Naive thymus-derived CD4-positive, alpha-beta T cell (primary cell): Measurements from ENCODE around the gene MARCHF9. TPM values are rescaled to one million over a fixed set of nuclear protein-coding genes. Genes with fewer than 3 reads are reported as not detected.

ENCODE experiments used
- ATAC-seq: fragments of 150-1000 bp; cut with Tn5 transposase; 2 replicates; pipeline ENCODE4 v1.10.0; 2021; ENCODE audit warnings: mild to moderate bottlenecking, moderate library complexity
- CTCF ChIA-PET: fragments of 350-600 bp; sonication (Branson Sonifier 250); formaldehyde crosslinking; loops from one replicate; lab custom pipeline; 2021; ENCODE audit warnings: antibody characterized with exemption; lab: Charles Lee
- POLR2A ChIA-PET: fragments of 350-600 bp; sonication (Branson Sonifier 250); formaldehyde crosslinking; loops from one replicate; lab custom pipeline; 2021; ENCODE audit warnings: antibody characterized with exemption, inconsistent platforms; lab: Charles Lee
- DNase-seq, 9 donors: peaks; one replicate each; pipeline versions ENCODE4 v3.0.0 to v3.0.0-alpha.2; 2020 to 2022; ENCODE audit warnings: mixed read lengths in 1 of 9
- H3K27ac ChIP-seq: one replicate; pipeline ENCODE4 v1.7.0; 2013; ENCODE audit warnings: mild to moderate bottlenecking, low read depth, low read length, moderate library complexity
- H3K27me3 ChIP-seq, 2 donors: one replicate each; pipeline ENCODE4 v1.7.0; 2013; ENCODE audit warnings: low read length in 2 of 2, mild to moderate bottlenecking in 2 of 2, moderate library complexity in 2 of 2; ENCODE audit not compliant: control insufficient read depth in 2 of 2, insufficient read depth in 2 of 2
- H3K36me3 ChIP-seq, 3 experiments: 1 replicate in 2 of 3; 2 replicates in 1 of 3; pipeline ENCODE4 v1.7.0; 2013; ENCODE audit warnings: low read length in 3 of 3, mild to moderate bottlenecking in 3 of 3, moderate library complexity in 1 of 3; ENCODE audit not compliant: insufficient read depth in 3 of 3, control insufficient read depth in 2 of 3
- H3K4me1 ChIP-seq, 2 donors: one replicate each; pipeline ENCODE4 v1.7.0; 2013; ENCODE audit warnings: low read length in 2 of 2, mild to moderate bottlenecking in 2 of 2, moderate library complexity in 1 of 2; ENCODE audit not compliant: control insufficient read depth in 2 of 2, insufficient read depth in 2 of 2
- H3K4me3 ChIP-seq: 2 replicates; pipeline ENCODE4 v1.7.0; 2013; ENCODE audit warnings: mild to moderate bottlenecking, low read length
- H3K9me3 ChIP-seq, 3 experiments: 1 replicate in 2 of 3; 2 replicates in 1 of 3; pipeline ENCODE4 v1.7.0; 2013; ENCODE audit warnings: low read length in 3 of 3; ENCODE audit not compliant: control insufficient read depth in 2 of 3
- H3K27ac Mint-ChIP-seq, 9 donors: one replicate each; pipeline ENCODE4 v1.8.0; 2020 to 2022; ENCODE audit warnings: mixed read lengths in 9 of 9, mild to moderate bottlenecking in 8 of 9, moderate library complexity in 5 of 9, inconsistent platforms in 2 of 9
- H3K27me3 Mint-ChIP-seq, 5 donors: one replicate each; pipeline ENCODE4 v1.8.0; 2021 to 2022; ENCODE audit warnings: mixed read lengths in 5 of 5, mild to moderate bottlenecking in 1 of 5
- H3K36me3 Mint-ChIP-seq, 5 donors: one replicate each; pipeline ENCODE4 v1.8.0; 2020 to 2022; ENCODE audit warnings: mixed read lengths in 5 of 5, mild to moderate bottlenecking in 3 of 5, inconsistent platforms in 1 of 5
- H3K4me1 Mint-ChIP-seq, 7 donors: one replicate each; pipeline ENCODE4 v1.8.0; 2020 to 2022; ENCODE audit warnings: mixed read lengths in 7 of 7, mild to moderate bottlenecking in 3 of 7, inconsistent platforms in 1 of 7
- H3K4me3 Mint-ChIP-seq, 10 donors: one replicate each; pipeline ENCODE4 v1.8.0; 2020 to 2022; ENCODE audit warnings: mild to moderate bottlenecking in 10 of 10, mixed read lengths in 10 of 10, moderate library complexity in 6 of 10, inconsistent platforms in 2 of 10
- H3K9me3 Mint-ChIP-seq, 11 donors: one replicate each; pipeline ENCODE4 v1.8.0; 2020 to 2022; ENCODE audit warnings: mixed read lengths in 11 of 11, mild to moderate bottlenecking in 4 of 11, inconsistent platforms in 1 of 11, moderate library complexity in 1 of 11
- intact Hi-C, 2 donors: fragments of 100-400 bp; cut with micrococcal nuclease; formaldehyde crosslinking; loops; one replicate each; pipeline ENCODE4 v1.15.1; 2023
- polyA plus RNA-seq, 2 donors: library from polyadenylated mRNA; unstranded; fragments of 300-500 nt; fragmentation: Illumina TruSeq; gene quantifications; one replicate each; pipeline ENCODE4 v1.2.3, GENCODE V29; 2021
- total RNA-seq, 6 experiments: library from RNA in 5 of 6; stranded (reverse) in 5 of 6; gene quantifications; 1 replicate in 5 of 6; 2 replicates in 1 of 6; pipeline ENCODE4 v1.2.3 and lab custom pipeline; 2021 to 2026

Gene MARCHF9
- total and polyA plus RNA-seq, 7 experiments from 2014 or later: 3.2 to 61.7 (median 40.5) TPM

DNA sequence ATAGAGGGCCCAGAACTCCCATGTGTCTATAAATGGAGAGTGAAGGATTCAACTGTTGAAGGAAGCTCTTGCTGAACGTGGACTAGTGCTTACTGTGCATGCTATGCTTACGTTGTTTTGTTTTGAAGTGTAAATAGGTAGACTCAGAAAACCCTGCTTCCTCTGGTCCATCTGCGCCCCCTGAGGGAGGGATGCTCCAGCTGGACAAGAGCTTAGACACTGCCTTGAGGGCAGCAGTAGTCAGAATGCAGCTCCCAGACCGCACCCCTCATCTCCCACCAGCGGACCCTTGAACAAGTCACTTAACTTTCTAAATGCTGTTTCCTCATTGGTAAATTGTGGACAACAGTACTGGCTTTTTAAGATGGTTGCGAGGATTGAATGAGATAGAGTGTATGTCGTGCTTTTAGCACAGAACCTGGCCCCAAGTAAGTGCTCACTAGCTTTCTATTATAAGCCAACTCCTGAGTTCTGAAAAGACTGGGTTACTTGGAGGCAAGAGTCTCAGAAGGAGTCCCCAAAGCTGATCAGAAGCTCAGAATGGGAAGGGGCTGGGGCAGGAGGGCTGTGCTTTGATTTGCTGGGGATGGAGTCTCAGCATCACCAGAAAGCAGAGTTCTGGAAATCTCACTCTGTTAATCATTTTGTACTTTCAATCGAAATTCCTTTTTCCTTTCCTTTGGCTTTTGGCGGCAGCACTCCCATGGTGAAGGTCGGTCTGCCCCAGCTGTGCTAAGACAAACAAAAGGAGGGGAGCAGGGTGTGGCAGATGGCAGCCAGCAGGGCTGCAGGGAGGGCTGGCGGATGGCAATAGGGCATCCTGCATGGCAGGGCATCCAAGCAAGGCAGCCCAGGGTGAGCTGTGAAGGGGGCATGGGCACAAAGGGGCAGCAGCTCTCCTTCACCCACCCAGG lies 31.9 kb upstream of the MARCHF9 start:
- no peak overlapping the region for H3K4me3 Mint-ChIP-seq
- H3K9me3 Mint-ChIP-seq: peaks cover 0 to 1% (median 0%) of the 10 kb centered on the region in 11 donors
- peaks cover 7 to 25% (median 17%) of the 10 kb centered on the region in 5 donors for H3K36me3 Mint-ChIP-seq
- peak overlapping the region; percentile 32 for H3K27ac ChIP-seq
- POLR2A ChIA-PET: interaction anchor here (0.6 to 2.7 kb wide), 6 partner anchors 8 to 970 kb away, joined by 3 to 10 read pairs (median 4); no protein-coding TSS in a partner anchor
- no peak overlapping the region for H3K4me3 ChIP-seq
- CTCF ChIA-PET: interaction anchor here (0.7 kb wide), 1 partner anchor 1734 kb away, joined by 6 read pairs; no protein-coding TSS in a partner anchor
- no peaks in the 10 kb centered on the region for H3K27me3 Mint-ChIP-seq
- H3K27ac Mint-ChIP-seq: peak overlapping the region in 8 of 9 donors; percentile 26 to 87 (median 70)
- DNase-seq: no peak
- no peaks in the 10 kb centered on the region for H3K27me3 ChIP-seq
- H3K4me1 Mint-ChIP-seq: peaks cover 13 to 28% (median 18%) of the 10 kb centered on the region in 7 donors
- intact Hi-C loops: no loop called here
- no peaks in the 10 kb centered on the region for H3K4me1 ChIP-seq
- peaks cover 7 to 60% (median 20%) of the 10 kb centered on the region in 3 experiments for H3K36me3 ChIP-seq
- ATAC-seq: no peak
- no peaks in the 10 kb centered on the region for H3K9me3 ChIP-seq

DNA sequence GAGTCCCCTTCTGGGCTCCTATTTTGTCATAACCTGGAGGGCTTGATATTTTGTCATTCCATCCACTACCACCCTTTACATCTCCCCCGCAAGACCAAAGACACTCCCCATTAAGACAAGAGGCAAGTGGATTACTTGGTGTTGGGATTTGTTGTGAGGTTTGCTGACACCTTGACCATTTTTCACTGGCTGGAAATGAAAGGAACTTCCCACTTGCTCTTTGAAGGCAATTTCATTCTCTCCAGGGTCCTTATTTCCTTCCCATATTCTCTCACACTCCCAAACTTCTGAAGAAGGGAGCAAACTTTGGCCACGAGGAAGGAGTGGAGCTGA lies 31.3 kb upstream of the MARCHF9 start:
- H3K27me3 ChIP-seq: no peaks in the 10 kb centered on the region
- CTCF ChIA-PET: interaction anchor here (0.7 kb wide), 1 partner anchor 131 kb away, joined by 3 read pairs; no protein-coding TSS in a partner anchor
- peaks cover 7 to 26% (median 20%) of the 10 kb centered on the region in 5 donors for H3K36me3 Mint-ChIP-seq
- H3K4me3 Mint-ChIP-seq: no peak overlapping the region
- H3K27ac ChIP-seq: no peak overlapping the region
- DNase-seq: no peak
- no peak for ATAC-seq
- no peak overlapping the region for H3K4me3 ChIP-seq
- intact Hi-C loops: no loop called here
- H3K27me3 Mint-ChIP-seq: no peaks in the 10 kb centered on the region
- peaks cover 13 to 30% (median 18%) of the 10 kb centered on the region in 7 donors for H3K4me1 Mint-ChIP-seq
- H3K36me3 ChIP-seq: peaks cover under 1 to 60% (median 14%) of the 10 kb centered on the region in 3 experiments
- no peaks in the 10 kb centered on the region for H3K4me1 ChIP-seq
- POLR2A ChIA-PET: interaction anchor here (1.0 to 2.7 kb wide), 4 partner anchors 8 to 18 kb away, joined by 3 to 10 read pairs (median 4); no protein-coding TSS in a partner anchor
- peak overlapping the region in 8 of 9 donors; percentile 14 to 91 (median 59) for H3K27ac Mint-ChIP-seq
- no peaks in the 10 kb centered on the region for H3K9me3 ChIP-seq
- H3K9me3 Mint-ChIP-seq: peaks cover 0 to 1% (median 0%) of the 10 kb centered on the region in 11 donors

DNA sequence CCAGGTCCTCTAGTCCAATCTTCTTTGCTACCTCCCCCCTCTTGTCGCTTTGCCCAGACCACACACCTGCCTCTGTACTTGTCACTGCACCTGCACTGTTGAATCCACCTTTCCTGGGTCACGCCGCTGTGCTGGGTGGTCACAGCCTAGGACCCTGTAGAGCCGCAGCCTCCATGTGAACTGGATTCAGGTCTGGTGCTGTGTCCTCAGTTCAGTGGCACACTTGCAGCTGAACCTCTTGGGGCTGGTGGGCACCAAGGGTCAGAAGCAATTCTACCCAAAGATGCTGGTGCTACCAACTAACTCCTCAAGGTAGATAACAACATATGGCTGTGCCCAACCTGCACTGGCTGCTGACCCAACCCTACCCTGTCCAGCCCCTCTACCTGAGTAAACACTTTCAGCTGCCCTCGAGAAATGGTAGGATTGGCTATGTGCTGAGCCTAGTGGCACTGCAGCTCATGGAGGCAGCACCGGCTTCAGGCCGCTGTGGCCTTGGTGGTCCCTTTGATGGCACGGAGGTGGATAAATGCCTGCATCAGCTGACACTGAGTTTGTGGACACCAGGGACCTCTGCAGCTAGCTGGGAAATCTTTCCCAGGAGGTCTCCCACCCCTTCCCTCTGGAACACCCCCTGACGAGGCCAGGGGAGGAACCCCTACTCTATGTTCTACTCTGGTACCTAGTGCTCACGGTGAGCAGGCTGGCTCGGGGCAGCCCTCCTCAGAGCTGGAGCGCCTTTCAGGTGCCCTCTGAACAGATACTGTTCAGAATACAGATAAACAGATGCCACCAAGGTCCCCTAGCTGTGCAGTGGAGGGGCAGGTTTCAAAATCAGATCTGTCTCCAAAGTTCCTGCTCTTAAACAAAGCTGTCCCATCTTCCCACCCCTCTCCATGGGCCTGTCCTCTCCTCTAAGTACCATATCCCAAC lies 30.6 kb upstream of the MARCHF9 start:
- intact Hi-C loops: loop anchor here in 1 of 2 donors (1.0 kb wide), 1 partner anchor 17 kb away; no protein-coding TSS in a partner anchor
- no peaks in the 10 kb centered on the region for H3K9me3 ChIP-seq
- Mint-ChIP-seq H3K9me3 (peaks cover 0 to 1% (median 0%) of the 10 kb centered on the region in 11 donors), H3K36me3 (peaks cover 5 to 24% (median 18%) of the 10 kb centered on the region in 5 donors), H3K4me1 (peaks cover 13 to 30% (median 17%) of the 10 kb centered on the region in 7 donors), H3K27me3 (no peaks in the 10 kb centered on the region), H3K4me3 (no peak overlapping the region), H3K27ac (peak overlapping the region; percentile 60 to 92 (median 76))
- ChIA-PET CTCF (interaction anchor here (0.7 kb wide), 1 partner anchor 131 kb away, joined by 3 read pairs; no protein-coding TSS in a partner anchor), POLR2A (interaction anchor here (0.7 to 2.7 kb wide), 4 partner anchors 11 to 1541 kb away, joined by 3 to 14 read pairs (median 7); no protein-coding TSS in a partner anchor)
- H3K27me3 ChIP-seq: no peaks in the 10 kb centered on the region
- no peak overlapping the region for H3K4me3 ChIP-seq
- H3K36me3 ChIP-seq: peaks cover 0 to 57% (median 15%) of the 10 kb centered on the region in 3 experiments
- ATAC-seq (no peak), DNase-seq (no peak)
- H3K4me1 ChIP-seq: no peaks in the 10 kb centered on the region
- peak overlapping the region; percentile 3 for H3K27ac ChIP-seq

DNA sequence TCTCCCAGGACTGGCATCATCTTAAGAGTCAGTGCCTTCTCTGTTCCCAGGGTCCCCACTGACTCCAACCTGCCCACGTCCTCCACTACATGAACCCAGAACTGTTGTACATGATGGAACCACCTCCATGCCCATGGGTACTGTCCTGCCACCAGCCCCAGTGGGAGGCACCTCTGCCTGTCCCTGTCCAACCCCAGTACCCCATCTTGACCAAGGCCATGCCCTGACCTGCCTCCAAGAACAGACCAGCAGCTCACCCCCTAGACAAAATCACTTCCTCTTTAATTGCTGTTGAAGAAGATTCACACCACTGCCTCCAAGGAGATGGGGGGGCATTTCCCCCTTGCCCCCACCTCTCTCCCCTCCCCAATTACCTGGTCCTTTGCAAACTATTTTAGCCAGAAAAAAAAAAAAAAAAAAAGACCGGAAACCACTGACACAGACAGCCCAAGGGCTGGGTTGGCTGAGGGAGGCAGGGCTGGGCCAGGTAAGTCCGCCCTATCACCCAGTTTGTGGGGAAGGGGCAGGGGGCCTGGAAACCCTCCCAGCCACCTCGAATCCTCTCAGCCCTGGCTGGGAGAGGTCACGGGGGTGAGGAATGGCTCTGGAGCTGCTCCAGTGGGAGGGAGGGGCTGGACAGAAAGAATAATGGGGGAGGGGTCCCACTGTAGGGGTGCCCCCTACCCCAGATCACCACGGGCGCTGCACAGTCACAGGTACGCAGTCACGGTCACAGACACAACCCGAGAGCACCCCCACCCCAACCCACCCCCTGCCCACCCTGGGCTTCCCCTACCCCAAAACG lies 29.8 kb upstream of the MARCHF9 start:
- no peaks in the 10 kb centered on the region for H3K9me3 ChIP-seq
- intact Hi-C loops: loop anchor here in 1 of 2 donors (1.0 kb wide), 1 partner anchor 16 kb away; no protein-coding TSS in a partner anchor
- H3K36me3 ChIP-seq: peaks cover 2 to 57% (median 21%) of the 10 kb centered on the region in 3 experiments
- Mint-ChIP-seq H3K36me3 (peaks cover 0 to 24% (median 17%) of the 10 kb centered on the region in 5 donors), H3K27me3 (no peaks in the 10 kb centered on the region), H3K4me1 (peaks cover 13 to 28% (median 17%) of the 10 kb centered on the region in 7 donors), H3K9me3 (peaks cover 0 to 1% (median 0%) of the 10 kb centered on the region in 11 donors), H3K27ac (peak overlapping the region; percentile 30 to 92 (median 76)), H3K4me3 (no peak overlapping the region)
- no peaks in the 10 kb centered on the region for H3K4me1 ChIP-seq
- peak overlapping the region; percentile 3 for H3K27ac ChIP-seq
- DNase-seq: peak in 1 of 9 donors; percentile 18
- H3K4me3 ChIP-seq: no peak overlapping the region
- POLR2A ChIA-PET: interaction anchor here (0.7 to 0.8 kb wide), 2 partner anchors 10 to 1542 kb away, joined by 4 to 14 read pairs; no protein-coding TSS in a partner anchor
- H3K27me3 ChIP-seq: no peaks in the 10 kb centered on the region
- no peak for ATAC-seq
- CTCF ChIA-PET: no interaction called here

DNA sequence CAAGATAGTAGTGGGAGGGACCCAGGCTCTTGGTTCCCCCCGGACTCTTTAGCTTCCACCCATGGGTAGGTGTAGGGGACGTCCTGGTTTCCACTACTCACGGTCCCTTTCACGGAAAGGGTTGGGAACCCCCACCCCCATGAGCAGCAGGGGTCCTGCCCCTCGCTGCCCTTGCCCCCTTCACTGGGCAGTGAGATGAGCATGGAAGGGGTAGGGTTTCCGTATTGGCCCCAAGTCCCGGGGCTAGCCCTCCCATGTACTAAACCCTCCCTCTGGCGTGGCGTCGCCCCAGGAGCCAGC lies 29.1 kb upstream of the MARCHF9 start:
- no peaks in the 10 kb centered on the region for H3K9me3 ChIP-seq
- DNase-seq: no peak
- H3K27ac Mint-ChIP-seq: peak overlapping the region in 1 of 9 donors; percentile 38
- ATAC-seq: no peak
- no peak overlapping the region for H3K4me3 ChIP-seq
- H3K36me3 Mint-ChIP-seq: peaks cover 0 to 31% (median 18%) of the 10 kb centered on the region in 5 donors
- peaks cover 8 to 57% (median 27%) of the 10 kb centered on the region in 3 experiments for H3K36me3 ChIP-seq
- H3K27ac ChIP-seq: peak overlapping the region; percentile 21
- ChIA-PET POLR2A (interaction anchor here (0.8 kb wide), 1 partner anchor 13 kb away, joined by 3 read pairs; no protein-coding TSS in a partner anchor), CTCF (no interaction called here)
- H3K27me3 Mint-ChIP-seq: no peaks in the 10 kb centered on the region
- H3K4me3 Mint-ChIP-seq: no peak overlapping the region
- H3K4me1 ChIP-seq: no peaks in the 10 kb centered on the region
- peaks cover 0 to 1% (median 0%) of the 10 kb centered on the region in 11 donors for H3K9me3 Mint-ChIP-seq
- H3K27me3 ChIP-seq: no peaks in the 10 kb centered on the region
- peaks cover 13 to 28% (median 17%) of the 10 kb centered on the region in 7 donors for H3K4me1 Mint-ChIP-seq
- intact Hi-C loops: loop anchor here in 1 of 2 donors (2.0 kb wide), 1 partner anchor 15 kb away; no protein-coding TSS in a partner anchor
